NCI-H526 (cell line): ENCODE measurements around the gene PCGF2.

ENCODE experiments used
- DNase-seq, 2 experiments: peaks; one replicate each; lab custom pipeline; 2025; lab: John Stamatoyannopoulos, UW

PCGF2 gene

GRCh38 chr17:38703742-38704605, 44.2 kb downstream of the PCGF2 start:
- DNase-seq, result peak; percentile 83 to 93

- peak in 1 of 2 experiments; percentile 35 for DNase-seq
Observed at GRCh38 chr17:38702916-38703741, 45.0 kb downstream of the PCGF2 start.

GRCh38 chr17:38702166-38702915, 45.8 kb downstream of the PCGF2 start:
- DNase-seq, result peak; percentile 31 to 91

DNA sequence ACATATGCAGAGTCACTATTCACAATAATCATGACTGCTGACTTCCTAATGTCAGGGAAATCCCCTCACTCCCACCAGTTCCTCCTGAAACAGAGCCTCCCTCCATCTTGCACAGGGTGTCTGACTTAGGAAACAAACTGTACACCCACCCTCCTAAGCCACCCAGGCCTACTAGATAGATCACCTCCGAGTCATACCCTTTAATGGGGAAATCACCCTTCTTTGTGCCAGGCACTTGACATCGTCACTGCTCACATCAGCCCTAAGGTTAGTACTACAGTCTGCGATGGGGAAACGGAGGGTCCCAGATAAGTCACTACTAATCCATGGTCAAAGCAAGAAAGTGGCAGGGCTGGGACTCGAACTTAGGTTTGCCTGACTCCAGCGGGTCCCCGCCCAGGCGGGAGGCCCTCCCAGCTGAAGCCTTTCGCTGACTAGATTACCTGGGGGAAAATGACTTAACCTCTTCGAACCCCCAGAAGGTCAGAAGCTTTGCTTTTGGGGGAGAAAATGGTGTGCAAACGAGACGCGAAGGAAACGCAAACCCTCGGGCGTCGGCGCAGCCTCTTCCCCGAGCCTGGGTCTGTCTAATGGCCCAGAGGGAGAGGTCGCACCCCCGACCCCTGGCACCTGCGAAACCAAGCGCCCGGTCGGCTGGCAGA, 46.5 kb downstream of the PCGF2 start:
- peak; percentile 31 to 58 for DNase-seq

GRCh38 chr17:38698760-38699159, 49.4 kb downstream of the PCGF2 start:
- DNase-seq, result no peak

DNA sequence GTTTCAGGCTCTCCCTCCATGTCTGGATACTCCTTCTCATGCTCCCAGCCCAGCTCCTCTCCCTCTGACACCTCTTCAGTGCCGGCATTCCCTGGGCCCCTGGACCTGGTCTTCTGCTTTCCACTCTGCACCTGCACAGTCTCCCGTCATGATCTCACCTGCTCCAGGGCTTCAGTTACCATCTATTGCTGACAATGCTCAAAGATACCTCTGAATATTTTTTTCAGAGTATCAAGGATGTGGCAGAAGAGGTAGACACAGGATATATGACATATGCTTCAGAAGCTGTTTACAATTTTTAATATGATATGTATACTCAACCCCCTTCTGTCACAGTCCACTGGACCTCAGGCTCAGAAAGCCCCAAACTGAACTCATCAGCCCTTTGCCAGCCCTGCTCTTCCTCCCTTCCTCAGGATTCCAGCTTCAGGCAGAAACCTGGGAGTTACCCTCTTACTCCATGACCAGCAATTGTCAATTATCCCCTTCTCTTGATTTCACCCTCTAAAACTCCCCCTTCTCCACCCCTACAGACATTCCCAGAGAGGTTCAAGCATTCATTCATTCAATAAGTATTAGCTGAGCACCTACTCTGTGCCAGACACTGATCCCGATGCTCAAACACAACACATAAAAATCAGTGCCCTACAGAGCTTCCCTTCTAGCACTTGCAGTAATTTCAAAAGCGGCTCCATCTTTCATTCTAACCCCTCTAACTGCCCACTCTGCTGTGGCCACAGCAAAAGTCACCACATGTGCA, 50.9 kb downstream of the PCGF2 start:
- DNase-seq, result no peak

DNA sequence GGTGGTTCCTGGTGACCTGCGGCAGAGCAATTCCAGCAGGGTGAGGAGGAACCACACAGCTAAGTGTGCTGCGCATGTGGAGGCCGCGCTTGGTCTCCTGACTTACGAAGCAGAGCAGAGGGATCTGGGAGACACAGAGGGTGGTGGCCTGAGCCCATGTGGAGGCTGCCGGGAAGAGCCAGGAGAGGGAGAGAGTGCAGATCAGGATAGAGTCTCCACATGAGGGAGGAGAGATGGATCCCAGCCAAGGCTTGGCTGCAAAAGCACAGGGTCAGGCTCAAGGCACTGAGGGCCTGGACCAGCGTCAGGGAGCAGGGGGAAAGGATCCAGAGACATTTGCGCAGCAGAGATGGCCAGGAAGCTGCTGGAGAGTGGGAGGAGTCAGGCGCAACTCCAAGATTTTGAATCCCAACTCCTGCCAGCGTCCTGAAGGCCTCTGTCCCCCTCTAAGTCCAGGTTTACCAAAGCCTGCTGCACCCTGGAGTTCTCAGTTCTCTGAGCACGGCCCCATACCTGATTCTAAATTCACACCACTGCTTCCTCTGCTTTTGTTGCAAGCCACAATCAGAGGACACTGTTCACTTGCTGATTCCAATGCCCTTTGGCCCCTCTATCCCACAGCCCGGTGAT, 54.3 kb downstream of the PCGF2 start:
- DNase-seq, result no peak

GRCh38 chr17:38691154-38691553, 57.0 kb downstream of the PCGF2 start:
- no peak for DNase-seq

GRCh38 chr17:38690386-38690785, 57.8 kb downstream of the PCGF2 start:
- peak; percentile 44 to 59 for DNase-seq

DNA sequence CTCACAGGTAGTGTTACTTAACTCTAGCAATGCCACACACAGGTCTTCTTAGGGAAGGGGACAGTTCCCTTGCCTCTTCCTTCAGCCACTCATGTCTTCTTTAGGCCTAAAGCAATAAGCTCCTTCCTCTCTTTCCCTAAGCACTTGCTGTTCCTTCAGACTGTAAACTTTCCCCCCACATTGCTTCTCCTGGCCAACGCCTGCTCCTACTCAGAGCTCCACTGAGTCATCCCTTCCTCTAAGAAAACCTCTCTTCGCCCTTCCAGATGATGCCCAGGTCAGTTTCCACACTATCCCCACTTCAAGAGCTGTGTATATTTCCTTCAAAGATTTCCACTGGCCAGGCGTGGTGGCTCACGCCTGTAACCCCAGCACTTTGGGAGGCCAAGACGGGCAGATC, 60.9 kb downstream of the PCGF2 start:
- no peak for DNase-seq

GRCh38 chr17:38685491-38685890, 62.6 kb downstream of the PCGF2 start:
- DNase-seq, result no peak
